Esophagus squamous epithelium (tissue), 4 donors: ENCODE results near the gene RBM28.

ENCODE experiments used
- CTCF ChIP-seq, 6 experiments: fragments of 450-650 bp in 4 of 6; fragments of 200-600 bp in 2 of 6; sonication (generic) in 2 of 6; IDR thresholded peaks; one replicate each; pipeline ENCODE4 v1.5.1; 2016 to 2019; ENCODE audit warnings: antibody characterized with exemption in 6 of 6, mild to moderate bottlenecking in 4 of 6, moderate library complexity in 4 of 6
- POLR2A ChIP-seq, 4 donors: fragments of 450-650 bp; IDR thresholded peaks; one replicate each; pipeline ENCODE4 v1.6.1; 2017; ENCODE audit warnings: antibody characterized with exemption in 4 of 4, mild to moderate bottlenecking in 4 of 4, moderate library complexity in 3 of 4

GRCh38 chr7:128311013-128311412, 32.7 kb downstream of the RBM28 start:
- TF ChIP-seq CTCF (IDR thresholded peaks at IDR 0.05) (no peak), POLR2A (IDR thresholded peaks at IDR 0.05) (no peak)
